DOHH2 (cell line): ENCODE data around the gene GMPPA.

Experiments used
- H3F3A ChIP-seq: fragments of 200-600 bp; sonication (generic), shearing (Covaris generic); 2 replicates; pipeline ENCODE4 v1.6.0; 2016; ENCODE audit warnings: antibody characterized with exemption, mild to moderate bottlenecking; ENCODE audit not compliant: control insufficient read depth, insufficient read depth
- H3K27ac ChIP-seq: fragments of 200-600 bp; sonication (generic); 2 replicates; pipeline ENCODE4 v1.5.1; 2014; ENCODE audit warnings: low read depth, mild to moderate bottlenecking, low read length, moderate library complexity
- H3K27me3 ChIP-seq: fragments of 200-600 bp; sonication (generic); 2 replicates; pipeline ENCODE4 v1.6.1; 2014; ENCODE audit warnings: mild to moderate bottlenecking, low read length, mixed read lengths; ENCODE audit not compliant: control insufficient read depth
- H3K36me3 ChIP-seq: fragments of 200-600 bp; sonication (generic); 2 replicates; pipeline ENCODE4 v1.6.1; 2014; ENCODE audit warnings: mild to moderate bottlenecking, low read length, moderate library complexity, mixed read lengths; ENCODE audit not compliant: control insufficient read depth
- H3K4me1 ChIP-seq: fragments of 200-600 bp; sonication (generic); 2 replicates; pipeline ENCODE4 v1.6.1; 2014; ENCODE audit warnings: mild to moderate bottlenecking, low read length, mixed read lengths; ENCODE audit not compliant: control insufficient read depth
- H3K4me2 ChIP-seq: fragments of 200-600 bp; sonication (generic); 2 replicates; pipeline ENCODE4 v1.6.0; 2014; ENCODE audit warnings: mild to moderate bottlenecking, low read length, moderate library complexity
- H3K4me3 ChIP-seq: fragments of 200-600 bp; sonication (generic); 2 replicates; pipeline ENCODE4 v1.5.1; 2014; ENCODE audit warnings: mild to moderate bottlenecking, low read length, mixed read lengths
- H3K79me2 ChIP-seq: fragments of 200-600 bp; sonication (generic); 2 replicates; pipeline ENCODE4 v1.6.1; 2014; ENCODE audit warnings: mild to moderate bottlenecking, low read length, mixed read lengths; ENCODE audit not compliant: control insufficient read depth
- H3K9me2 ChIP-seq: fragments of 200-600 bp; sonication (generic); replicated peaks from 2 replicates; pipeline ENCODE4 v1.6.1; 2014; ENCODE audit warnings: mild to moderate bottlenecking, low read length, mixed read lengths; ENCODE audit not compliant: control insufficient read depth
- H3K9me3 ChIP-seq: fragments of 200-600 bp; sonication (generic); 2 replicates; pipeline ENCODE4 v1.6.1; 2014; ENCODE audit warnings: antibody characterized with exemption, low read length, mixed read lengths; ENCODE audit not compliant: control insufficient read depth, insufficient read depth
- H4K20me1 ChIP-seq: fragments of 200-600 bp; sonication (generic); 2 replicates; pipeline ENCODE4 v1.6.0; 2014; ENCODE audit warnings: low read depth, mild to moderate bottlenecking, antibody characterized with exemption, low read length, moderate library complexity; ENCODE audit not compliant: control insufficient read depth, insufficient read depth
- CTCF ChIP-seq: fragments of 200-600 bp; sonication (generic); IDR thresholded peaks from one replicate; pipeline ENCODE4 v1.5.1; 2014; ENCODE audit warnings: antibody characterized with exemption, mild to moderate bottlenecking, low read depth, low read length; ENCODE audit not compliant: poor library complexity, severe bottlenecking
- EZH2phosphoT487 ChIP-seq: fragments of 200-600 bp; sonication (generic); IDR thresholded peaks from 2 replicates; pipeline ENCODE4 v1.6.1; 2017; ENCODE audit warnings: borderline replicate concordance, mild to moderate bottlenecking, antibody characterized with exemption, low read length, moderate library complexity, mixed read lengths

GMPPA gene

GRCh38 chr2:219502618-219503017, 3.9 kb downstream of the GMPPA start:
- no peaks in the 10 kb centered on the region for H3K9me2 ChIP-seq
- H4K20me1 ChIP-seq: no peaks in the 10 kb centered on the region
- H3K27ac ChIP-seq: no peak overlapping the region
- no peaks in the 10 kb centered on the region for H3K9me3 ChIP-seq
- H3K79me2 ChIP-seq: peaks cover 10% of the 10 kb centered on the region; the same call in 1 of the 2 replicates
- H3K4me3 ChIP-seq: no peak overlapping the region
- H3K4me1 ChIP-seq: peaks cover 19% of the 10 kb centered on the region
- H3K27me3 ChIP-seq: peaks cover 7% of the 10 kb centered on the region
- no peaks in the 10 kb centered on the region for H3K36me3 ChIP-seq
- no peaks in the 10 kb centered on the region for H3F3A ChIP-seq
- no peak overlapping the region for H3K4me2 ChIP-seq
- TF ChIP-seq CTCF (no peak), EZH2phosphoT487 (no peak)

GRCh38 chr2:219505585-219505984, 6.9 kb downstream of the GMPPA start:
- Histone ChIP-seq H3K27ac (no peak overlapping the region), H4K20me1 (no peaks in the 10 kb centered on the region), H3K79me2 (no peaks in the 10 kb centered on the region), H3K4me1 (peaks cover 7% of the 10 kb centered on the region; the same call in 1 of the 2 replicates), H3K36me3 (no peaks in the 10 kb centered on the region), H3K9me2 (no peaks in the 10 kb centered on the region), H3K4me3 (no peak overlapping the region), H3K4me2 (no peak overlapping the region), H3F3A (no peaks in the 10 kb centered on the region), H3K9me3 (no peaks in the 10 kb centered on the region), H3K27me3 (peaks cover 14% of the 10 kb centered on the region)
- TF ChIP-seq CTCF (no peak), EZH2phosphoT487 (no peak)

GRCh38 chr2:219506153-219506801, 7.6 kb downstream of the GMPPA start:
- Histone ChIP-seq H3K79me2 (no peaks in the 10 kb centered on the region), H4K20me1 (no peaks in the 10 kb centered on the region), H3K36me3 (no peaks in the 10 kb centered on the region), H3K4me2 (no peak overlapping the region), H3K27me3 (peaks cover 21% of the 10 kb centered on the region), H3K9me2 (no peaks in the 10 kb centered on the region), H3K9me3 (no peaks in the 10 kb centered on the region), H3K4me3 (no peak overlapping the region), H3K27ac (no peak overlapping the region), H3K4me1 (peaks cover 7% of the 10 kb centered on the region; the same call in 1 of the 2 replicates), H3F3A (no peaks in the 10 kb centered on the region)
- TF ChIP-seq CTCF (no peak), EZH2phosphoT487 (no peak)
